Dedifferentiated amniotic fluid mesenchymal stem cell (primary cell): Measurements from ENCODE around the gene HVCN1.

ENCODE experiments used
- DNase-seq: peaks from one replicate; pipeline ENCODE4 v3.0.0-alpha.2; 2016; ENCODE audit errors: extremely low spot score

HVCN1 gene

GRCh38 chr12:110699591-110700445, 10.9 kb upstream of the HVCN1 start:
- DNase-seq, result no peak

GRCh38 chr12:110698171-110698902, 9.4 kb upstream of the HVCN1 start:
- no peak for DNase-seq

GRCh38 chr12:110697236-110697635, 8.3 kb upstream of the HVCN1 start:
- DNase-seq, result no peak

GRCh38 chr12:110696283-110696682, 7.4 kb upstream of the HVCN1 start:
- DNase-seq, result no peak

GRCh38 chr12:110694330-110694901, 5.5 kb upstream of the HVCN1 start:
- no peak for DNase-seq

GRCh38 chr12:110693731-110694130, 4.8 kb upstream of the HVCN1 start:
- no peak for DNase-seq

GRCh38 chr12:110690127-110690430, 1.2 kb upstream of the HVCN1 start:
- DNase-seq, result no peak

GRCh38 chr12:110689281-110690126, 589 bp upstream of the HVCN1 start:
- no peak for DNase-seq

- DNase-seq, result no peak
These were observed 1.3 kb downstream of the HVCN1 start for GRCh38 chr12:110687396-110688169.

- DNase-seq, result no peak
These were observed 2.5 kb downstream of the HVCN1 start for GRCh38 chr12:110686294-110686903.

- DNase-seq, result no peak
These were observed 4.5 kb downstream of the HVCN1 start for GRCh38 chr12:110684312-110684836.

- DNase-seq, result no peak
These were observed 5.0 kb downstream of the HVCN1 start for GRCh38 chr12:110683888-110684287.

GRCh38 chr12:110680032-110680431, 8.9 kb downstream of the HVCN1 start:
- no peak for DNase-seq

GRCh38 chr12:110679201-110679600, 9.7 kb downstream of the HVCN1 start:
- DNase-seq, result no peak

- no peak for DNase-seq
These were observed 10.9 kb downstream of the HVCN1 start for GRCh38 chr12:110677982-110678381.

- no peak for DNase-seq
These were observed 11.6 kb downstream of the HVCN1 start for GRCh38 chr12:110677206-110677911.

- DNase-seq, result no peak
These were observed 12.7 kb downstream of the HVCN1 start for GRCh38 chr12:110676171-110676570.

GRCh38 chr12:110670161-110670701, 18.7 kb downstream of the HVCN1 start:
- no peak for DNase-seq

- DNase-seq, result no peak
These were observed 19.8 kb downstream of the HVCN1 start for GRCh38 chr12:110669193-110669502.
